Prostate gland (tissue), 2 donors: ENCODE data around the gene DLG2.

Source experiments
- POLR2A ChIP-seq: fragments of 450-650 bp; IDR thresholded peaks from one replicate; pipeline ENCODE4 v1.6.1; 2016; ENCODE audit warnings: antibody characterized with exemption, mild to moderate bottlenecking
- TF ChIP-seq, protein P1 (sequence below), 4 experiments: fragments of 200-600 bp in 2 of 4; fragments of 450-650 bp in 2 of 4; sonication (generic) in 2 of 4; IDR thresholded peaks; 1 replicate in 3 of 4; 2 replicates in 1 of 4; pipeline ENCODE4 v1.5.1; 2016 to 2019; ENCODE audit warnings: antibody characterized with exemption in 4 of 4, mild to moderate bottlenecking in 2 of 4, moderate library complexity in 2 of 4

DNA sequence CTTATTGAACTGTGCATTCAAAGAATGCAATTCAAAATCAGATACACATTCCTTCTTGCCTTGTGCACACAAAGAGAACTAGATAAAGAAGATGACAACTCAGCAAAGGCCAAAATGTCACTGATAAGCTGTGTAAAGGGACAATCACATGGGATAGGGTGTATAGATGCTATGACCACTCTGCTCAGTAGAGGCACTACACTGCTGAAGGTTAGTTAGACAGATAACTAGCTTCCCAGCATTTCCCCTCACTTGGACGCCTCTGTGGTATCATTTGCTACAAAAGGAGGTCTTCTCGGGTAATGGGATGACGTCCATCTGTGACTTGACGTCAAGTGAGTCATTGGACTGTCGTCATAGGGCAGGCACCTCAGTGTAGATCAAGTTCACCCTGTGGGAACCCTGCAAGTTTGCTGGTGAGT lies 1916.0 kb downstream of the DLG2 start:
- TF ChIP-seq, protein P1, sequence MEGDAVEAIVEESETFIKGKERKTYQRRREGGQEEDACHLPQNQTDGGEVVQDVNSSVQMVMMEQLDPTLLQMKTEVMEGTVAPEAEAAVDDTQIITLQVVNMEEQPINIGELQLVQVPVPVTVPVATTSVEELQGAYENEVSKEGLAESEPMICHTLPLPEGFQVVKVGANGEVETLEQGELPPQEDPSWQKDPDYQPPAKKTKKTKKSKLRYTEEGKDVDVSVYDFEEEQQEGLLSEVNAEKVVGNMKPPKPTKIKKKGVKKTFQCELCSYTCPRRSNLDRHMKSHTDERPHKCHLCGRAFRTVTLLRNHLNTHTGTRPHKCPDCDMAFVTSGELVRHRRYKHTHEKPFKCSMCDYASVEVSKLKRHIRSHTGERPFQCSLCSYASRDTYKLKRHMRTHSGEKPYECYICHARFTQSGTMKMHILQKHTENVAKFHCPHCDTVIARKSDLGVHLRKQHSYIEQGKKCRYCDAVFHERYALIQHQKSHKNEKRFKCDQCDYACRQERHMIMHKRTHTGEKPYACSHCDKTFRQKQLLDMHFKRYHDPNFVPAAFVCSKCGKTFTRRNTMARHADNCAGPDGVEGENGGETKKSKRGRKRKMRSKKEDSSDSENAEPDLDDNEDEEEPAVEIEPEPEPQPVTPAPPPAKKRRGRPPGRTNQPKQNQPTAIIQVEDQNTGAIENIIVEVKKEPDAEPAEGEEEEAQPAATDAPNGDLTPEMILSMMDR (IDR thresholded peaks at IDR 0.05) = no peak
- TF ChIP-seq POLR2A = no peak
